ENCODE data around the gene NET1.

NET1 gene

DNA sequence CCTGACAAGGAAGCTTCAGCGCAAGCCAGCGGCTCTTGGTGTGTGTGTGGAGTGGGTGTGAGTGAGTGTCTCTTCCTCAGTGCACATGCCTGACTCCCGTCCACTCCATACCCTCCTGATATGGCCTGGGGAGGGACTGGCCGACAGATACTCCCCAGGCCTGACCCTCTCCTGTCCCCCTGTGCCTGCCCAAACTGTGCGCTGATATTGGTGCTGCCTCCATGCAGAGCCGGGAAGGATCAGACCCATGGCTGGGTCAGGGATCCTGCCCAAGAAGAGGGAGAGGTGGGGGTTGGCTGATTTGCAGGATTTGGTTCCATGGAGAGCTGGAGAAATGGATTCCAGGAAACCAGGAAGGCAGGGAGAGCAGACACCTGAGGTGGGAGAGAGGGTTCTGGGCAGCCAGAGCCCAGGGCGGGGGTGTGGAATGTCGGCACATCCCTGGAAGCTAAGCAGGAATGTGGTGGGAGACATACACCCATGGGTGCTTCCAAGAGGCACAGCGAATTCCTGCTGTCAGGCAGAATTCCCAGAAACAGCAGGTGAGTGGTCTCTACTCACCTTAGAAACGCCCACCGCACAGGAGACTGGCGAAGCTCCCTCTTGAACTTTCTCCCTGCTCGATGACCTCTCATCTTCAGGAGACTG lies 80.7 kb downstream of the NET1 start:
- no peak overlapping the region for H3K4me3 ChIP-seq (ENCODE audit: low read depth, low read length)
- DNase-seq (ENCODE audit: low read depth) = no peak

DNA sequence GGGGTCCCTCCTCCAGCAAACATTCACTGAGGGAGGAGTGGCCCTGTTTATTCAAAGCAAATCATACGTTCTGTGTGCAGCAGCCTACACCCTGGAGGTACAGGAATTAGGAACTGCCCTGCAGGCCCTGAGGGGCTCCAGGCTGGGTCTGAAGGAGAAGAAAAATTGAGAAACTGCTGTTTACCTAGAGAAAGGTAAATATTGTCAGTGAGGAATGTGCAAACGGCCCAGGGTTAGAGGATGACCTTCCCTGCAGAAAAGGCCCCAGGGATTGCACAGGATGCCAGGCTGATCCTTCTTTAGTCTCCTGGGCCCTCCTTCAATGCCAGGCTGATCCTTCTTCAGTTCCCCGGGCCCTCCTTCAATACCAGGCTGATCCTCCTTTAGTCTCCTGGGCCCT lies 81.3 kb downstream of the NET1 start:
- DNase-seq (ENCODE audit: low read depth) = no peak
- H3K4me3 ChIP-seq (ENCODE audit: low read depth, low read length) = no peak overlapping the region

DNA sequence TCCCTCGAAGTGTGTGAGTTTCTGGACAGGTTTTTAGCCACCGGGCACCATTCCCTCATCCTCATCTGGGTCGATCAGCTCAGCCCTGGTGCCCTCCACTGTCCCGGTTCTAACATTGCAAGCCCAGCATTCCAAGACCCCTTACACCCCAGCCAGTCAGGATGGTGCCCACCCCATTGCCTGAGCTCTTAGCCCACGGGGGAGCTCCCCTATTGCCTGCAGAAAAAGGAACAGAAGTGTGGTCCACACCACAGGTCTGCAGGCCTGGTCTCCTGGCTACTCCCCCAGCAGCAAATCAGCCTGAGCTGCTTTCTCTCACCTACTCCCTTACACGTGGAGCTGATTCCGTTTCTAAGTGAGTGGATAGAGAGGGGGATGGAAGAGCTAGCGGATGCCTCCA lies 82.3 kb downstream of the NET1 start:
- H3K4me3 ChIP-seq (ENCODE audit: low read depth, low read length) = no peak overlapping the region
- no peak for DNase-seq (ENCODE audit: low read depth)

DNA sequence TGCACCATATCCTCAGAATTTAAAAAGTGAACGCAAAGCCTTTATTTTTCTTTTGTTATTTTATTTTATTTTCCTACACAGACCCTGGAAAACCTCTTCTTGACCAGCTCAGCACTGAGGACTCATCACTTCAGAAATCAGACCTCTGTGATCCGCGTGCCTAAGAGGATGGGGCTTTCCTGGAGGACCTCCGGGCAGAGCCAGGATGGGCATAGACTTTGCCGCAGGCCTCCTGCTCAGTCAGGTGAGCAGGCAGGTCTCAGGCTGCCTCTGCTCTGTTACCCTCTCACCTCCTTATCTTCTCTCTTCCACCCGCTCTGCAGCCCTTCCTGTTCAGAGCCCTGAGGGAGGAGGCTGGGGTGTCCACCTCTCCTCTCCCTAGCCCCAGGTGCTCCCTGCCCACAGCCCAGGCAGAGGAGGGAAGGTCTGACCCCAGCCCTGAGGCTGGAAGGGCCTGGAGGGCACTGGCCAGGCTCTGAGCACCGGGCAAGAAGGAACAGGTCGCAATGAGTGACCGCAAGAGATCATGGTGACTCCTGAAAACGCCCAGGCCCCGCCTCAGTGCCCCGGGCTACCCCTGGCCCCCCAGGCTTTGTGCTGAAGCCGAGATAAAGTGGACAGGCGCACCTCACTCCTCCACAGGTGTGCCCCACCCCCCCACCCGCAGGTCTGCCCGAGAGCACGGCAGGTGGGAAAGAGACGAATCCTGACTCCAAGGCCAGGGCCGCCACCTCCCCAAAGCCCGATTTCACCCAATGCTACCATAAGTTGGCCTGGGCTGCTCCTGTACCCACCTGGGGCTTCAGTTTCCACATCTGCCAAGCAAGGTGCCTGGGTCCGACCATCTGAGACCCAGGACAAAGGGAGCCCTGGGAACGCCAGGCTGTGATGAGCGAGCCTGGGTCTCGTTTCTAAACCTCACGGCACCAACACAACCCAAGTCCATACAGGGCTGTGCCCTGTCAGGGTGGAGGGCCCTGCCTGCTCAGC lies 84.2 kb downstream of the NET1 start:
- H3K4me3 ChIP-seq (ENCODE audit: low read depth, low read length) = no peak overlapping the region
- DNase-seq (ENCODE audit: low read depth) = no peak

GRCh38 chr10:5497289-5497688 lies 84.9 kb downstream of the NET1 start:
- H3K4me3 ChIP-seq (ENCODE audit: low read depth, low read length) = no peak overlapping the region
- DNase-seq (ENCODE audit: low read depth) = no peak

- H3K4me3 ChIP-seq (ENCODE audit: low read depth, low read length) = no peak overlapping the region
- DNase-seq (ENCODE audit: low read depth) = no peak
These were observed 85.8 kb downstream of the NET1 start for GRCh38 chr10:5497948-5498730.

GRCh38 chr10:5498791-5499492 lies 86.6 kb downstream of the NET1 start:
- DNase-seq (ENCODE audit: low read depth) = no peak
- H3K4me3 ChIP-seq (ENCODE audit: low read depth, low read length) = no peak overlapping the region

DNA sequence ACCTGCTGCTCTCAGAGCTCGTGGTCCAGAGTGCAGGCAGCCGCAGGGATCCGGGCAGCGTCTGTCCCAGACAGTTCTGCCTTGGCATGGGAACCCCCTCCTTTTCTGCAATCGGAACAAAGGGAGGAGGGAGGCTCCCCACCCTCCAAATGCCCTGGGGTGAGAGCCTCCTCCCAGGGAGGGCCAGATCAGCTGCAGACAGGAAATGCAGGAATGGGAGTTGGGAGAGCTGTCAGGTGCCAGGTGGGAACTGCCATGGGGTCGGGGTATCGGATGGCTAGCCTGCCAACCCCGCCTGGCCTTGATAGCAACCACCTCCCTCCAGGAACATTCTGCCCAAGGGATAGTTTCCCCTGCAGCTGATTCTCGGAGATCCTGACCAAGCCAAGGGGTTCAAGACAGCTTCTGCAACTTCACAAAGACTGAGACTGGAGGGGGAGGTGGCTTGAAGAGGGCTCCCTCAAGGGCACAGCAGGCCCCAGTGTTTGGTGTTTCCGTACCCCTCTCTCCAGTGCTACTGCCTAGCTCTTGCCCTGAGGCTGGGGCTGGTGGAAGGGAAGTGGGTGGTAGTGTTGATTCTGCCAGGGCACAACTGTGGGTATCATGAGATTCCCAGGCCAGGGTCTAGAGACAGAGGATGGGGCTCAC lies 87.3 kb downstream of the NET1 start, which contains the start of gene CALML5:
Gene CALML5, minus strand, starts transcription at position 78 of the 648 bp plus-strand sequence. CDS start 132 bp downstream, outside the sequence.
- H3K4me3 ChIP-seq (ENCODE audit: low read depth, low read length) = no peak within 1 kb of the TSS
- no peak for DNase-seq (ENCODE audit: low read depth)

GRCh38 chr10:5500162-5500670 lies 87.9 kb downstream of the NET1 start:
- H3K4me3 ChIP-seq (ENCODE audit: low read depth, low read length) = no peak overlapping the region
- no peak for DNase-seq (ENCODE audit: low read depth)

GRCh38 chr10:5500910-5501309 lies 88.6 kb downstream of the NET1 start:
- H3K4me3 ChIP-seq (ENCODE audit: low read depth, low read length) = no peak overlapping the region
- DNase-seq (ENCODE audit: low read depth) = no peak

DNA sequence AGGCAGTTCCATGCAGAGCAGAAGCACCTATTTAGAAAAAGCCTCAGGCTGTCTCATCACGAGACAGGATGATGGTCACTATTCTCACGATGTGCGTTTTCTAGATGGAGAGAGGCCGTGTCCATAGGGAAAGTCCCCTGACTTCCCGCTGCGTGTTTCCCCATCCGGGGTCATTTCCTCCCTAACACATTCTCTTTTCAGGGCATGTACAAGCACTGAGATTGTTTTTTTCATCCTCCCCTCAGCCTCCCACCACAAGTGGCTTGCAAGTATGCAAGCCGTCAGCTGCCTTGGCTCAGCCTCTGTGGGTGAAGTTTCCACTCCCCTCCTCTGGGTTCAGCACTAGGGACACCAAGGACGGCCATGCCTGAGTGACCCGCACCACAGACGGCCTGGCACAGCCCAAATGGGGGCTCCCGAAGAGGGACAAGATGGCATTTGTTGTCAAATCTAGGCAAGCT lies 89.7 kb downstream of the NET1 start:
- H3K4me3 ChIP-seq (ENCODE audit: low read depth, low read length) = no peak overlapping the region
- DNase-seq (ENCODE audit: low read depth) = no peak

DNA sequence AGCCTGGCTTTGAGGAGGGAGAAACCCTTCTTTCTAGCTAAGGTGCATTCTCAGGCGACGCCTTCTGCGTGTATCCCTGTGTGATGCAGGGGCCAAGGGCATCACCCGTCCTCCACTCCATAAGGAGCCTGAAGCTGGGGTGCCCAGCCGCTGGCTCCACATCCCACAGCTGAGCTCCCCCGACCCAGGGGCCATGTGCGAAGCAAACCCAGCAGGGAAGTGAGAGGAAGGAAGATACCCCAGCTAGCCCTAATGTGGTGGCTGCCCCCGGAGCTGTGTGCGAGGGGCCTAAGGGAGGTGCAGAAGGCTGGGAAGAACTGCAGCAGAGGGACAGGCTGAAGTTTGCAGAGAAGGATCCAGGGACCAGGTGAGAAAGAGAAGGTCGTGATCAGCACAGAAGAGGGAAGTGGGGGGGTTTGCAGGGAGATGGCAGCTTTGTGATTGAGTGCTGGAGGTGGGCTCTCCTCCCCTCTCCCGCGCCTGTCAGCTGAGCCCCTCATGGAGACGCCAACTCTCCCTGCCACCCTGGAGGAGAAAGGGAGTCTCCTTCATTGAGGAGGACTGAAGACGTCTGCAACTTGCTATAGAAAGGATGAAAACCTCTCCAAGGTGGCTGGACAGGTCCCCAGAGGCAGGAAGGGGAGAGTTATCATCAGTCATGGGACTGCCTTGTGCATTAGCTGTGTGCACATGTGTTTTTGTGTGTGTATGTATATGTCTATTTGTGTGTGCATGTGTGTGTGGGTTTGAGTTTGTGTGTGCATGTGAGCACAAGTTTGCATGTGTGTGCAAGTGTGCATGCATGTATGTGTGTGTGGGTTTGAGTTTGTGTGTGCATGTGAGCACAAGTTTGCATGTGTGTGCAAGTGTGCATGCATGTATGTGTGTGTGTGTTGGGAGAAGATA lies 90.5 kb downstream of the NET1 start:
- H3K4me3 ChIP-seq (ENCODE audit: low read depth, low read length) = no peak overlapping the region
- DNase-seq (ENCODE audit: low read depth) = no peak

DNA sequence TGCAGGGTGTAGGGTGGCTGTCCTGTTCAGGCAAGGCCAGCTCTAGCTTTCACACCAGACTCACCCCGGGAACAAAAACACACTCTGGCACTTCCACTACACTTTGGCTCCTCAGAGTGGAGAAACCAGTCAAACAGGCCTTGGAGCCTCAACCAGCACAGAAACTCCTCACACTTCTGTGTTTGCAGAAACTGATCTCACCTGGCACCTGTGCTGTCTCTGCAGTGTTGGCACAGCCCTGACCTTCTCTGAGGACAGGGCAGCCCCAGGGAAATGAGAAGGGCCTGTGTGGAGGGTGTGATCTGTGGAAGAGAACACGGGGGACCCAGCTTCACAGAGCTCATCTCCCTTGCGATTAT lies 91.1 kb downstream of the NET1 start:
- H3K4me3 ChIP-seq (ENCODE audit: low read depth, low read length) = no peak overlapping the region
- no peak for DNase-seq (ENCODE audit: low read depth)

GRCh38 chr10:5504146-5505072 lies 92.1 kb downstream of the NET1 start:
- H3K4me3 ChIP-seq (ENCODE audit: low read depth, low read length) = no peak overlapping the region
- DNase-seq (ENCODE audit: low read depth) = no peak

GRCh38 chr10:5506246-5506645 lies 93.9 kb downstream of the NET1 start:
- no peak for DNase-seq (ENCODE audit: low read depth)
- no peak overlapping the region for H3K4me3 ChIP-seq (ENCODE audit: low read depth, low read length)

- no peak for DNase-seq (ENCODE audit: low read depth)
These were observed 94.6 kb downstream of the NET1 start for GRCh38 chr10:5506751-5507648.

More at GRCh38 chr10:5506751-5507648, 94.6 kb downstream of the NET1 start:
- H3K4me3 ChIP-seq (ENCODE audit: low read depth, low read length) = no peak overlapping the region
